Activated CD4-positive, alpha-beta T cell treated with anti-CD3 and anti-CD28 coated beads for 36 hours (primary cell): ENCODE measurements around the gene FRMPD3. TPM values are rescaled to one million over a fixed set of nuclear protein-coding genes. Genes with fewer than 3 reads are reported as not detected.

Experiments used
- ATAC-seq: fragments of 200-7000 bp; cut with Tn5 transposase; one replicate; pipeline ENCODE4 v1.10.0; 2021; ENCODE audit warnings: mild to moderate bottlenecking, moderate library complexity
- CTCF ChIA-PET: fragments of 350-600 bp; sonication (Branson Sonifier 250); formaldehyde crosslinking; loops from one replicate; lab custom pipeline; 2021; ENCODE audit warnings: antibody characterized with exemption; lab: Charles Lee
- POLR2A ChIA-PET: fragments of 350-600 bp; sonication (Branson Sonifier 250); formaldehyde crosslinking; loops from one replicate; lab custom pipeline; 2021; ENCODE audit warnings: antibody characterized with exemption, inconsistent platforms; lab: Charles Lee
- DNase-seq: peaks from one replicate; pipeline ENCODE4 v3.0.0-alpha.2; 2020
- H3K27ac Mint-ChIP-seq: one replicate; pipeline ENCODE4 v1.8.0; 2021; ENCODE audit warnings: mixed read lengths
- H3K27me3 Mint-ChIP-seq: one replicate; pipeline ENCODE4 v1.8.0; 2021; ENCODE audit warnings: mixed read lengths
- H3K36me3 Mint-ChIP-seq: one replicate; pipeline ENCODE4 v1.8.0; 2021; ENCODE audit warnings: low read depth, mixed read lengths
- H3K4me1 Mint-ChIP-seq: one replicate; pipeline ENCODE4 v1.8.0; 2021; ENCODE audit warnings: mixed read lengths
- H3K4me3 Mint-ChIP-seq: one replicate; pipeline ENCODE4 v1.8.0; 2021; ENCODE audit warnings: mild to moderate bottlenecking, moderate library complexity, mixed read lengths
- H3K9me3 Mint-ChIP-seq: one replicate; pipeline ENCODE4 v1.8.0; 2021; ENCODE audit warnings: low read depth, mixed read lengths
- intact Hi-C, 2 experiments: fragments of 100-400 bp; cut with DNase I in 1 of 2; cut with micrococcal nuclease in 1 of 2; formaldehyde crosslinking; loops; one replicate each; pipeline versions ENCODE4 v1.14.2 to v1.15.1; 2022 to 2024; cut with DNase I, micrococcal nuclease
- total RNA-seq, 2 experiments: library from RNA; stranded (reverse); gene quantifications; one replicate each; pipeline ENCODE4 v1.2.3, GENCODE V29; 2021

The FRMPD3 gene
- total RNA-seq, 2 experiments from 2014 or later, result not detected

- no peaks in the 10 kb centered on the region for H3K9me3 Mint-ChIP-seq
- intact Hi-C loops, result no loop called here
- POLR2A ChIA-PET, result no interaction called here
- no peaks in the 10 kb centered on the region for H3K4me1 Mint-ChIP-seq
- peak; percentile 64 for ATAC-seq
- no peak overlapping the region for H3K27ac Mint-ChIP-seq
- H3K36me3 Mint-ChIP-seq, result no peaks in the 10 kb centered on the region
- H3K4me3 Mint-ChIP-seq, result no peak overlapping the region
- CTCF ChIA-PET, result interaction anchor here (1.5 kb wide), 1 partner anchor 16 kb away, joined by 4 read pairs; no protein-coding TSS in a partner anchor
- no peak for DNase-seq
- H3K27me3 Mint-ChIP-seq, result peaks cover 4% of the 10 kb centered on the region
These were observed 30.8 kb downstream of the FRMPD3 start for GRCh38 chrX:107480272-107480671.

DNA sequence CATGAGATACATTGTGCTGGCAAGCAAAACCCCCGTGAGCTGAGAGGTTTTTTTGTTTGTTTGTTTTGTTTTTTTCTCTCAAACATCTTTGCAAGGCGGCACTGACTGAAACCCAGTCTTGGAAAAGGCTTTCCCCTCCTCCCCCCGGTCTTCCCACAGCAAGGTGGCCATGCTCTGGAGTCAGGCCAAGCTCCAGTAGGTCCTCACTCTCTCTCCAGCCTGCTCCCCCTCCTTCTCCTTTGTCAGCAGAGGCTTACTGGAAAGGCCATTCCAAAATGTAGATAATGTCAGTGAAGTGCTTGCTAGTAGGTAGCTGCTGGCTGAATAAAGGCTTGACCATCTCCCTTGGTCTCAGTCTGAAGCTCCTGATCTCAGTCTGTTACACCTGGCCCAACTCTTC lies 32.6 kb downstream of the FRMPD3 start:
- ChIA-PET CTCF (interaction anchor here (0.8 kb wide), 1 partner anchor 922 kb away, joined by 3 read pairs; no protein-coding TSS in a partner anchor), POLR2A (no interaction called here)
- Mint-ChIP-seq H3K4me3 (no peak overlapping the region), H3K9me3 (no peaks in the 10 kb centered on the region), H3K4me1 (no peaks in the 10 kb centered on the region), H3K36me3 (no peaks in the 10 kb centered on the region), H3K27ac (no peak overlapping the region), H3K27me3 (peaks cover 4% of the 10 kb centered on the region)
- intact Hi-C loops, result no loop called here
- ATAC-seq (no peak), DNase-seq (no peak)

DNA sequence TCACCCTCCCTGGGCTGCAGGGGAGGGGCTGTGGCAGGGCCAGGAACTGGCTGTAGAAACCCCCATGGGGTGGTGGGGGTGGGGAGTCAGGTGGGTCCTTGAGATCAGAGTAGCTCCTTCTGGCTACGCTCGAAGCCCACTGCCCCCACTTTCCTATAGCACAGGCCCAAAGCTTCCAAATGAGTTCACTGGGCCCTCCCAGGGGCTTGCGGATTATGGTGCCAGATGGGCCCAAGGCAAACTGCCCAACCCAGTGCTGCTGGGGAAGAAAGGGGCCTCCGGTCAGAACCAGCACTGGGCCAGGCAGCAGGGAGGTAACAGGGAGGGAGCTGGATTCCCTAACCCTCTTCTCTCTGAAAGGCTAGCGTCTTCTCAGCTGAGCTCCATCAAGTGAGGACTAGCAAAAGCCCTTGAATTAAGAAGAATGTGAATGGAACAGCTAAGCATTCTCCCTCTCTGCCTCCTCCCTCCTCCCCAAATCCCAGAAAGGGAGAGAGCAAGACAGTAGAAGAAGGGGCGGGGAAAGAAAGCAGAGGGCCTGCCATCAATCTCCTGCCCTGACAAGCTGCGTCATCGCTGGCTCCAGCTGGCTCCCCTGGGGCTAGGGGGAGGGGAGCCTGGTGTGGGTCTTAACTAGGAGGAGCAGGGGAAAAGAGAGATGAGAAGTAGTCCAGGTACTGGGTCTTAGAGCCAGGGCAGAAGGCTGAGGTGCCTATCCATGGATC lies 34.7 kb downstream of the FRMPD3 start:
- intact Hi-C loops, result no loop called here
- H3K9me3 Mint-ChIP-seq, result no peaks in the 10 kb centered on the region
- no peak for DNase-seq
- no peaks in the 10 kb centered on the region for H3K4me1 Mint-ChIP-seq
- H3K27ac Mint-ChIP-seq, result no peak overlapping the region
- ChIA-PET CTCF (no interaction called here), POLR2A (no interaction called here)
- H3K36me3 Mint-ChIP-seq, result no peaks in the 10 kb centered on the region
- H3K4me3 Mint-ChIP-seq, result no peak overlapping the region
- no peak for ATAC-seq
- H3K27me3 Mint-ChIP-seq, result peaks cover 2% of the 10 kb centered on the region

DNA sequence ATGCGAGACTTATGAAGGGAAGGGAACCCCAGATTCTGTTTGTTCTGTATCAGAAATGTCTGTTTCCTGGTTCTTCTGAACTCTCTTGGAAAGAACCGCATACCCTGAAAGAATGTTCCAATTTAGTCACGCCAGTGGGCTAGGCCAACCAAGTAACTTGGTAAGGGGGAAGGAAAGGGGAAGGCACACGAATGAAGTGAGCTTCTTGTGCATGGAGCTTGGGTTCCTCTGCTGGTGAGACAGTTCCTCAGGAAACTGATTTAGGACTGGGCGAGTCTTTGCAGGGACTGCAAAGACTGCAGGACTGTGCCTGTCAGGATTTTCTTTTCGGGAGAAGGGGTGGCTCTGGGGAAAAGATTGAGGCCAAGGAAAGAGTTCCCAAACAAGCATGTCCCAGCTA lies 35.6 kb downstream of the FRMPD3 start:
- H3K9me3 Mint-ChIP-seq, result no peaks in the 10 kb centered on the region
- ATAC-seq (no peak), DNase-seq (no peak)
- ChIA-PET POLR2A (no interaction called here), CTCF (no interaction called here)
- intact Hi-C loops, result no loop called here
- H3K27ac Mint-ChIP-seq, result no peak overlapping the region
- H3K36me3 Mint-ChIP-seq, result no peaks in the 10 kb centered on the region
- no peaks in the 10 kb centered on the region for H3K27me3 Mint-ChIP-seq
- no peak overlapping the region for H3K4me3 Mint-ChIP-seq
- no peaks in the 10 kb centered on the region for H3K4me1 Mint-ChIP-seq

DNA sequence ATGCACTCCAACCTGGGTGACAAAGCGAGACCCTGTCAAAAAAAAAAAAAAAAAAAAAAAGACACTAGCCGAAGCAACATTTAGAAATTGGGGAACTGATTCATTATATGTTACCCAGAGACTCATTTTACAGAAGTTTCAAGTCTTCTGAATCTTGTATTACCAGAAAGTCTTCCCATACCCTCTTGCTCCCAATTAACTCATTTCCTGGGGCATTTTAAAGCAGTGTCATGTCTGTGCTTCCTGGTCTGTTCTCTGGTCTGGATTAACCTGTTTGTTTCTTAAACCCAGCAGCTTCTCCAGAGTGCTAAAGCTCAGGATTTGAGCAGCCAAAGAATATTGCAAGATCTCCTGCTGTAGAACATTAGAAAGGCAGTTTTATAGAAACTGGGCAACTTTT lies 43.7 kb downstream of the FRMPD3 start:
- ChIA-PET CTCF (no interaction called here), POLR2A (no interaction called here)

DNA sequence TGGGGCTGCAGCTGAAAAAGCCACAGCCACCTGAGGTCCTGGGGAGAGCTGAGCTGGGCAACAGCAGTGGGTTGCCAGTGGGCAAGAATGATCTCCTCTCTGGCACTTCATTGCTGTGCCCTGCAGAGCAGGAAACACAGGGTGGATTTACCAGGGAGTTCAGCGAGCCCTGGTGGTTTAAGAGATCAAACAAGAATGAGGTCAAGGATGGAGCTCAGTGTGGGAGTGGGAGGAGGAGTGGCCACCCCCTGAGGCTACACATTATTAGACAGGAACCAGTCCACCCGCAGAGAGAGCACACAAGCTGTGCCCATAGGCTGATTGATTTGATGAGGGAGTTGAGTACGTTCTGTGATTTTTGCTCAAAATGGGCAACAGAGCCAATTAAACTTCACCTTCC lies 47.3 kb downstream of the FRMPD3 start:
- no peaks in the 10 kb centered on the region for H3K36me3 Mint-ChIP-seq
- CTCF ChIA-PET, result no interaction called here
- no peak overlapping the region for H3K4me3 Mint-ChIP-seq
- H3K27me3 Mint-ChIP-seq, result peaks cover 4% of the 10 kb centered on the region
- no peak for ATAC-seq
- H3K27ac Mint-ChIP-seq, result no peak overlapping the region
- POLR2A ChIA-PET, result no interaction called here
- no peak for DNase-seq
- H3K9me3 Mint-ChIP-seq, result no peaks in the 10 kb centered on the region
- intact Hi-C loops, result no loop called here
- H3K4me1 Mint-ChIP-seq, result no peaks in the 10 kb centered on the region

More for the DNA sequence above, 43.7 kb downstream of the FRMPD3 start:
- intact Hi-C loops, result no loop called here
- Mint-ChIP-seq H3K4me3 (no peak overlapping the region), H3K27me3 (peaks cover 8% of the 10 kb centered on the region), H3K4me1 (no peaks in the 10 kb centered on the region), H3K27ac (no peak overlapping the region), H3K36me3 (no peaks in the 10 kb centered on the region), H3K9me3 (no peaks in the 10 kb centered on the region)
- ATAC-seq (no peak), DNase-seq (no peak)

Other genes starting within 250 kb of the FRMPD3 start
- 1 to 10 TPM; 1.7 to 2.5 TPM for gene NUP62CL, start 243.2 kb upstream of the FRMPD3 start, total RNA-seq
- gene DNAAF6, start 243.0 kb upstream of the FRMPD3 start, total RNA-seq, result not detected
- gene PRPS1, start 178.9 kb downstream of the FRMPD3 start, total RNA-seq, result 100 to 1,000 TPM; 112 to 141 TPM